ENCODE measurements around the gene KRTAP10-7. TPM values are rescaled to one million over a fixed set of nuclear protein-coding genes. Genes with fewer than 3 reads are reported as not detected.
"Not testable (repeated sequence)": the region's sequence is repeated elsewhere in the genome, so short reads cannot be mapped to it uniquely, and the experiment has no call there.

Gene KRTAP10-7
- total and polyA plus RNA-seq, 2 experiments from 2014 or later: not detected

DNA sequence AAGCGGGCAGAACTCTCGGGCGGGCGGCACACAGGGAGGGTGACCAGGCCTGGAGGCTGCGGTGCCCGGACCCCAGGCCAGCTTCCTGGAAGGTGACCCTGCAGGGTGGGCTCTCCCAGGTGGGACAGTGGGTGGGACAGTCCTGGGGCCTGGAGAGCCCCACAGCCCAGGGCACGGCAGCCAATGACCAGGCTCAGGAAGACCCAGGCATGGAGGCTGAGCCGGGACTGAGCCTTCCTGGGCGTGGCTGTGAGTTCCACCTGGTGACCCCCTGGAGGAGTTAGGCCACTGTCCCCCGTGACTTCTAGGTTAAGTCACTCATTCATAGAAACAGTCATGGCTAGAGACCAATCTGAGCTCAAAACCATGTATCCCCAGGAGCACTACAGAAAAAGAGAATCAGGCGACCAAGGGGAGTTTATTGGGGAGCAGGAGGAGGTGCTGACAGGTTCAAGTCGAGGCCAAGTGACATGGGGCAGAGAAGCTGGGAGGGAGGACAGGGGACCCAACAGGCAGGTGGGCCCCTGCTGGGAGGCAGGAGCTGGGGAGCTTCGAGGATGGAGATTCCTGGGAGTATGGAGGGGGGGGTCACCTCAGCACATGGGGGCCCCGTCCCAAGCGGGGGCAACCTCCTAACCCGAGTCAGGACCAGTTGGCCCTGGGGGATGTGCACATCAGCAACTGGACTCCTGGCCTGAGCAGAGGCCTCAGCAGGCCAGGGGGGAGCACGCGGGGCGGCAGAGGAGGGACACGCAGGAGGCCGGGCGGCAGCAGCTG lies 21.2 kb upstream of the KRTAP10-7 start:
- Histone ChIP-seq H3K4me1 (ENCODE audit: insufficient read depth) (no peaks in the 10 kb centered on the region), H3K27ac (no peak overlapping the region), H3K9me2 (ENCODE audit: insufficient read depth) (no peaks in the 10 kb centered on the region), H3K9me3 (ENCODE audit: low read depth) (no peaks in the 10 kb centered on the region), H3K4me3 (no peak overlapping the region), H3K79me2 (ENCODE audit: insufficient read depth) (no peaks in the 10 kb centered on the region), H4K20me1 (ENCODE audit: insufficient read depth) (no peaks in the 10 kb centered on the region), H2AFZ (no peak overlapping the region), H3F3A (ENCODE audit: insufficient read depth) (no peaks in the 10 kb centered on the region), H3K27me3 (replicated peaks; ENCODE audit: insufficient read depth) (no peaks in the 10 kb centered on the region; the same call in 1 of the 2 replicates), H3K4me2 (ENCODE audit: unreplicated experiment) (no peak overlapping the region), H3K9ac (no peak overlapping the region), H3K36me3 (ENCODE audit: low read depth) (no peaks in the 10 kb centered on the region)
- in situ Hi-C loops (cut with MboI): loop anchor here (25.0 kb wide), 1 partner anchor 517 kb away; no protein-coding TSS in a partner anchor
- 45 to 46% methylated on average over 17 to 22 of the region's 22 CpGs for WGBS, 2 experiments (ENCODE audit: low coverage in 1 of 2, low lambda C conversion rate in 2 of 2, missing lambda C conversion rate in 2 of 2)
- DNase-seq: no peak
- no peak for TF ChIP-seq EZH2phosphoT487 (IDR thresholded peaks at IDR 0.05; ENCODE audit: insufficient read depth, low read depth)
- no peak for TF ChIP-seq EZH2 (IDR thresholded peaks at IDR 0.05; ENCODE audit: insufficient read depth, poor library complexity, severe bottlenecking)

- no peaks in the 10 kb centered on the region for H3K36me3 ChIP-seq (ENCODE audit: low read depth)
- H3K9me3 ChIP-seq (ENCODE audit: low read depth): no peaks in the 10 kb centered on the region
- H4K20me1 ChIP-seq (ENCODE audit: insufficient read depth): no peaks in the 10 kb centered on the region
- H2AFZ ChIP-seq: no peak overlapping the region
- H3K4me3 ChIP-seq: no peak overlapping the region
- H3K27ac ChIP-seq: no peak overlapping the region
- in situ Hi-C loops (cut with MboI): loop anchor here (25.0 kb wide), 1 partner anchor 517 kb away; no protein-coding TSS in a partner anchor
- H3K9ac ChIP-seq: no peak overlapping the region
- TF ChIP-seq EZH2 (IDR thresholded peaks at IDR 0.05; ENCODE audit: insufficient read depth, poor library complexity, severe bottlenecking): no peak
- no peak for TF ChIP-seq EZH2phosphoT487 (IDR thresholded peaks at IDR 0.05; ENCODE audit: insufficient read depth, low read depth)
- no peak for DNase-seq
- H3K4me2 ChIP-seq (ENCODE audit: unreplicated experiment): no peak overlapping the region
- H3K4me1 ChIP-seq (ENCODE audit: insufficient read depth): no peaks in the 10 kb centered on the region
- H3K27me3 ChIP-seq (replicated peaks; ENCODE audit: insufficient read depth): no peaks in the 10 kb centered on the region; the same call in 1 of the 2 replicates
- no peaks in the 10 kb centered on the region for H3F3A ChIP-seq (ENCODE audit: insufficient read depth)
- 46 to 48% methylated on average over 7 of the region's 7 CpGs for WGBS, 2 experiments (ENCODE audit: low coverage in 1 of 2, low lambda C conversion rate in 2 of 2, missing lambda C conversion rate in 2 of 2)
- no peaks in the 10 kb centered on the region for H3K9me2 ChIP-seq (ENCODE audit: insufficient read depth)
- no peaks in the 10 kb centered on the region for H3K79me2 ChIP-seq (ENCODE audit: insufficient read depth)
Observed at GRCh38 chr21:44579833-44580144, 20.6 kb upstream of the KRTAP10-7 start.

GRCh38 chr21:44580231-44580821 lies 20.1 kb upstream of the KRTAP10-7 start, which contains the start of gene KRTAP10-5:
Gene KRTAP10-5 (minus strand): TSS chr21:44580604. CDS start chr21:44580578, 26 bp downstream.
- H3K27ac ChIP-seq; H3K27me3 ChIP-seq (replicated peaks; ENCODE audit: insufficient read depth); H3F3A ChIP-seq (ENCODE audit: insufficient read depth); H3K4me2 ChIP-seq (ENCODE audit: unreplicated experiment); H3K9me3 ChIP-seq (ENCODE audit: low read depth); H3K4me3 ChIP-seq; H3K9ac ChIP-seq; H3K36me3 ChIP-seq (ENCODE audit: low read depth); DNase-seq; H4K20me1 ChIP-seq (ENCODE audit: insufficient read depth); H3K79me2 ChIP-seq (ENCODE audit: insufficient read depth); H3K9me2 ChIP-seq (ENCODE audit: insufficient read depth); H3K4me1 ChIP-seq (ENCODE audit: insufficient read depth); H2AFZ ChIP-seq: not testable (repeated sequence)
- 13 to 18% methylated on average over 19 of the region's 19 CpGs for WGBS, 2 experiments (ENCODE audit: low coverage in 1 of 2, low lambda C conversion rate in 2 of 2, missing lambda C conversion rate in 2 of 2)
- in situ Hi-C loops (cut with MboI): loop anchor here (25.0 kb wide), 1 partner anchor 518 kb away; no protein-coding TSS in a partner anchor

DNA sequence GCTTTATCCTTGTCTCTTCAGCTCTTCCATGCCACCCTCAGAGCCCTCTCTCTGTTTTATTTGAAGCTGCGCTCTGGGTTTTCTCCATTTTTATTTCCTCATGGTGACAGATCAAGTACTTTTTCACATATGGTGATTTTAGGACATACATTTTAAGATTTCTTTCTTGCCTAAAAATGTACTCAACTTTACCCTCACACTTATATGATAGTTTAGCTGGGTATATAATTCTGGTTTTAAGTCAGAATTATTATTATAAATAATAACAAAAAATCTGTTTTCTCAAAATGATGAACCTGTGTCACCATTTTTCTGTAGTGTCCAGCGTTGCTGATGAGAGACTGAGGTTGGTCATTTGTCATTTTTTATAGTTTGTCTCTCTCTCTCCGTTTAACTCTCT lies 19.2 kb upstream of the KRTAP10-7 start:
- H3K27me3 ChIP-seq (replicated peaks; ENCODE audit: insufficient read depth): no peaks in the 10 kb centered on the region; the same call in 1 of the 2 replicates
- TF ChIP-seq EZH2phosphoT487 (IDR thresholded peaks at IDR 0.05; ENCODE audit: insufficient read depth, low read depth) (no peak), EZH2 (IDR thresholded peaks at IDR 0.05; ENCODE audit: insufficient read depth, poor library complexity, severe bottlenecking) (no peak)
- H4K20me1 ChIP-seq (ENCODE audit: insufficient read depth): no peaks in the 10 kb centered on the region
- H3K9me2 ChIP-seq (ENCODE audit: insufficient read depth): no peaks in the 10 kb centered on the region
- no peak overlapping the region for H3K4me3 ChIP-seq
- no peaks in the 10 kb centered on the region for H3F3A ChIP-seq (ENCODE audit: insufficient read depth)
- no peak for DNase-seq
- no peak overlapping the region for H3K4me2 ChIP-seq (ENCODE audit: unreplicated experiment)
- no peaks in the 10 kb centered on the region for H3K4me1 ChIP-seq (ENCODE audit: insufficient read depth)
- no peak overlapping the region for H3K9ac ChIP-seq
- WGBS, 2 experiments (ENCODE audit: low coverage in 1 of 2, low lambda C conversion rate in 2 of 2, missing lambda C conversion rate in 2 of 2): 31 to 35% methylated on average over 3 of the region's 3 CpGs
- no peak overlapping the region for H2AFZ ChIP-seq
- in situ Hi-C loops (cut with MboI): loop anchor here (25.0 kb wide), 1 partner anchor 519 kb away; no protein-coding TSS in a partner anchor
- H3K79me2 ChIP-seq (ENCODE audit: insufficient read depth): no peaks in the 10 kb centered on the region
- no peaks in the 10 kb centered on the region for H3K36me3 ChIP-seq (ENCODE audit: low read depth)
- no peak overlapping the region for H3K27ac ChIP-seq
- no peaks in the 10 kb centered on the region for H3K9me3 ChIP-seq (ENCODE audit: low read depth)

All from GM23248 (cell line).